Right atrium auricular region (tissue), 2 donors: ENCODE measurements around the gene RMND5A. TPM values are rescaled to one million over a fixed set of nuclear protein-coding genes. Genes with fewer than 3 reads are reported as not detected.

Source experiments
- DNase-seq: peaks from one replicate; pipeline ENCODE4 v3.0.0-alpha.2; 2019; ENCODE audit warnings: low spot score
- H3K27ac ChIP-seq, 2 donors: fragments of 200-600 bp; sonication (generic); 1 replicate in 1 of 2; 2 replicates in 1 of 2; pipeline ENCODE4 v1.5.1; 2016 to 2019
- H3K27me3 ChIP-seq, 2 donors: fragments of 200-600 bp; sonication (generic); one replicate each; pipeline versions ENCODE4 v1.5.1 to v1.6.0; 2017 to 2019
- H3K36me3 ChIP-seq: fragments of 200-600 bp; sonication (generic); one replicate; pipeline ENCODE4 v1.5.1; 2016
- H3K4me1 ChIP-seq, 2 donors: fragments of 200-600 bp; sonication (generic); one replicate each; pipeline versions ENCODE4 v1.5.1 to v1.6.0; 2017 to 2019
- H3K4me3 ChIP-seq, 2 donors: fragments of 200-600 bp; sonication (generic); 1 replicate in 1 of 2; 2 replicates in 1 of 2; pipeline ENCODE4 v1.5.1; 2017 to 2019; ENCODE audit warnings: mild to moderate bottlenecking in 1 of 2, moderate library complexity in 1 of 2
- H3K9me3 ChIP-seq, 2 donors: fragments of 200-600 bp; sonication (generic); one replicate each; pipeline ENCODE4 v1.5.1; 2019
- CTCF ChIP-seq, 2 donors: fragments of 200-600 bp; sonication (generic); IDR thresholded peaks; one replicate each; pipeline ENCODE4 v1.5.1; 2019; ENCODE audit warnings: antibody characterized with exemption in 2 of 2
- total RNA-seq, 2 donors: library from RNA; depleted of rRNA; stranded (reverse); fragments of >200 nt; gene quantifications; one replicate each; pipeline ENCODE4 v1.1.0, GENCODE V29; 2016

The RMND5A gene
- total RNA-seq, 2 donors from 2014 or later, result 71.0 to 76.6 TPM

GRCh38 chr2:86800856-86801567 is 80.9 kb downstream of the RMND5A start:
- no peaks in the 10 kb centered on the region for H3K36me3 ChIP-seq
- no peak overlapping the region for H3K27ac ChIP-seq
- H3K4me1 ChIP-seq, result no peaks in the 10 kb centered on the region
- H3K4me3 ChIP-seq, result no peak overlapping the region
- H3K9me3 ChIP-seq, result peaks cover 7 to 14% of the 10 kb centered on the region in 2 donors
- no peak for TF ChIP-seq CTCF (IDR thresholded peaks at IDR 0.05)
- no peaks in the 10 kb centered on the region for H3K27me3 ChIP-seq
- DNase-seq, result no peak

- no peaks in the 10 kb centered on the region for H3K36me3 ChIP-seq
- no peak for TF ChIP-seq CTCF (IDR thresholded peaks at IDR 0.05)
Observed at GRCh38 chr2:86806059-86806857, 86.2 kb downstream of the RMND5A start.

GRCh38 chr2:86807133-86807467 is 87.0 kb downstream of the RMND5A start:
- no peaks in the 10 kb centered on the region for H3K36me3 ChIP-seq
- H3K4me3 ChIP-seq, result peak overlapping the region; percentile 34 to 57
- TF ChIP-seq CTCF (IDR thresholded peaks at IDR 0.05), result no peak
- H3K27me3 ChIP-seq, result peaks cover 0 to 7% of the 10 kb centered on the region in 2 donors
- no peaks in the 10 kb centered on the region for H3K9me3 ChIP-seq
- no peak for DNase-seq
- H3K27ac ChIP-seq, result peak overlapping the region in 1 of 2 donors; percentile 38
- peaks cover 0 to 28% of the 10 kb centered on the region in 2 donors for H3K4me1 ChIP-seq

More at GRCh38 chr2:86806059-86806857, 86.2 kb downstream of the RMND5A start:
- no peak for DNase-seq
- Histone ChIP-seq H3K4me3 (no peak overlapping the region), H3K9me3 (no peaks in the 10 kb centered on the region), H3K27ac (no peak overlapping the region), H3K27me3 (peaks cover 0 to 7% of the 10 kb centered on the region in 2 donors), H3K4me1 (peaks cover 0 to 28% of the 10 kb centered on the region in 2 donors)

GRCh38 chr2:86807468-86808275 is 87.6 kb downstream of the RMND5A start:
- Histone ChIP-seq H3K27ac (peak overlapping the region in 1 of 2 donors; percentile 38), H3K4me3 (peak overlapping the region; percentile 34 to 57), H3K36me3 (no peaks in the 10 kb centered on the region), H3K4me1 (peaks cover 0 to 28% of the 10 kb centered on the region in 2 donors), H3K9me3 (no peaks in the 10 kb centered on the region), H3K27me3 (peaks cover 0 to 7% of the 10 kb centered on the region in 2 donors)
- DNase-seq, result peak; percentile 60
- TF ChIP-seq CTCF (IDR thresholded peaks at IDR 0.05), result no peak

- peak; percentile 87 to 94 for TF ChIP-seq CTCF (IDR thresholded peaks at IDR 0.05)
- H3K4me3 ChIP-seq, result peak overlapping the region; percentile 34 to 57
- peak overlapping the region in 1 of 2 donors; percentile 38 for H3K27ac ChIP-seq
- H3K4me1 ChIP-seq, result peaks cover 0 to 28% of the 10 kb centered on the region in 2 donors
- H3K9me3 ChIP-seq, result no peaks in the 10 kb centered on the region
- H3K27me3 ChIP-seq, result peaks cover 0 to 7% of the 10 kb centered on the region in 2 donors
- peak; percentile 91 for DNase-seq
- H3K36me3 ChIP-seq, result no peaks in the 10 kb centered on the region
Observed at GRCh38 chr2:86808315-86809161, 88.4 kb downstream of the RMND5A start.
